ENCODE measurements around the gene CEACAM5.
"Not testable (repeated sequence)": the region's sequence is repeated elsewhere in the genome, so short reads cannot be mapped to it uniquely, and the experiment has no call there.

The CEACAM5 gene

GRCh38 chr19:41740415-41741243 is 32.2 kb downstream of the CEACAM5 start:
- DNase-seq (ENCODE audit: low read depth): no peak

DNA sequence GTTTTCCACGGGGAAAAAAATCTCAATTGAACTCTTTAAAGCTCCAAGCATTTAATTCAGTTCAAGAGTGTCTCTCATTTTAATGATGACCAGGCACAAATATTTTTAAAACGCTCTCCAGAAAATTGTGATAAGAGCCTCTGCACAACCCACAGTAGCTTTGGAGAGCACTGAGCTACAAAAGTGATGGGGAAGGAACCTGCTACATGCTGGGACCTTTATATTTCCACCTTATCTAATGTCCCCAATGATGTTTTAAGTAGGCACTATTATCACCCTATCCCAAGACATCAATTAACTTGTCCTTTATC is 32.8 kb downstream of the CEACAM5 start:
- no peak for DNase-seq (ENCODE audit: low read depth)

- no peak for DNase-seq (ENCODE audit: low read depth)
Measured at GRCh38 chr19:41744850-41745249, 36.4 kb downstream of the CEACAM5 start.

DNA sequence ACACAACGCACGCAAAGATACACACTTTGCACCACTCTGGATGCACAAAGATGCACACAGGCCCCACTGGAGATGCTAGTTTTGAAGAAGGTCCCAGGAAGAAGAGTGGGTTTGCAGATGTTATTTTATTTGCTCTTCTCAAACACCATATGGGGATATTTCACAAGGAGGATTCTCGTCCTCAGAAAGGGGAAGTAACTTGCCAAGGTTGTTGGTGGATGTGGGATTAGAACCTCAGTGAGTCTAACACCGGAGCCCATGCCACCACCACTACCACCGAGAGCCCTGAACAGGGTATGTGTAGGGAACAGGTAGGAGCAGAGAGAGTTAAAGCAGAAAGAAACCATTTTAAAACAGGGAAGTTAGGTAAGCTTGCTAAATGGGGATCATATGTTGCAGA is 37.3 kb downstream of the CEACAM5 start:
- DNase-seq (ENCODE audit: low read depth): no peak

- DNase-seq (ENCODE audit: low read depth): peak; percentile 22
Measured at GRCh38 chr19:41746593-41747227, 38.3 kb downstream of the CEACAM5 start.

DNA sequence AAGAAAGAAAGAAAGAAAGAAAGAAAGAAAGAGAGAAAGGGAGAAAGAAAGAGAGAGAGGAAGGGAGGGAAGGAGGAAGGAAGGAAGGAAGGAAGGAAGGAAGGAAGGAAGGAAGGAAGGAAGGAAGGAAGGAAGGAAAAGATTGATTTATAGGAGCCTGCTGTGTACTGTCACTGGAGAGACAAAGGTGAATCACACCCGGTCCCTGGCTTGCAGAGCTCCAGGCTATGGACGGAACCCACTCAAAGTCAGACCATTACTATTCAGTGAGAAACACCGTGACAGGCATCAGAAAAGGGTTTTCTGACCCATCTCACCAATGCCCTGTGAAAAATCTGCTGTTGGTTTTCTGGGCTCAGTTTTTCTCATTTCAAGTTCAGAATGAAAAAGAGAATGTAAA is 39.6 kb downstream of the CEACAM5 start:
- DNase-seq (ENCODE audit: low read depth): no peak

GRCh38 chr19:41750248-41751134 is 42.1 kb downstream of the CEACAM5 start:
- DNase-seq (ENCODE audit: low read depth): not testable (repeated sequence)

- peak; percentile 81 for DNase-seq (ENCODE audit: low read depth)
Measured at GRCh38 chr19:41753159-41753558, 44.7 kb downstream of the CEACAM5 start.

DNA sequence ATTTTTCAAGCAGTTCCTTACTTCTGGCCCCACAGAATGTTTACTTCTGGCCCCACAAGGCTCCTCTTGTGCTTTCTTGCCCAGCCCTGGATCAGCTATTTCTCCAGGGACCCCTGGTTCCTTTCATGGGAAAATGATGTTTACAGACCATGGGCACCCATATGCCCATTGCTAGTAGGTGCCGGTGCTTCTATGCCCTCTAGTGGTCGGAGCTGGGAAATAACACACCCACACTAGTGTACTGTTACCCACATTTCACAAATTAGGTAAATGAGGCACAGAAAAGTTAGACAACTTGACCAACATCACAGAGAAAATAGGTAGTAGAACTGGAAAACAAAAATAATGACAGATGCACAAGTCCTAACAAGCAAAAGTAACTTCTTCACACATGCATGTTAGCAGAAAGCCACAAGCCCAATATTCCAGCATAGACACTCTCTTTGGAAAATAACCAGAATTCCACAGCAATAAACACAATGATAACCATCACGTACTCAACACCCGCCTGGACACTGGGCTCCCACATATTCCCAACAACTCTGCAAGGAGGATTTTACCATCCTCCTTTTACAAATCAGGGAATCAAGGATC is 45.6 kb downstream of the CEACAM5 start:
- DNase-seq (ENCODE audit: low read depth): peak; percentile 63

GRCh38 chr19:41755328-41755913 is 47.0 kb downstream of the CEACAM5 start, which contains the start of gene CEACAM6:
Gene CEACAM6 (plus strand): TSS chr19:41755530. CDS start chr19:41755639, 109 bp downstream.
- no peak for DNase-seq (ENCODE audit: low read depth)

DNA sequence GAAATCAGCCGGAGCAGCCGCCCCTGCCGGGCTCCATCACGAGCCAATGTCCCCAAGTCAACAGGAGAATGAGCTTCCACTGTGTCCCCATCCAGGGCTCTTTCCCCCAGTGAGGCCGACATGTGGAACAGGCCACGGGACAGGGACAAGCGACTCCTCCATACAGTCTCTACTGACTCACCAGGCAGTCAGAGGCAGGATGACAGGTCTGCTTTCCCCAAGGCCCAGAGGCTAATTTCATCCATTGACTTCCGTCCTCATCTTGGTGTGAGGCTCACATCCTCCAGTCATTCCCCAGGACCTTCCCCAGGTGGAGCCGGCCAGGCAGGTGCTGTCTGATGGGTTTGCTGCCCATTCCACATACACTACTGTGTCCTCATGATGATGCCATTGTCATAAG is 50.4 kb downstream of the CEACAM5 start:
- no peak for DNase-seq (ENCODE audit: low read depth)

GRCh38 chr19:41767115-41767514 is 58.7 kb downstream of the CEACAM5 start:
- no peak for DNase-seq (ENCODE audit: low read depth)

DNA sequence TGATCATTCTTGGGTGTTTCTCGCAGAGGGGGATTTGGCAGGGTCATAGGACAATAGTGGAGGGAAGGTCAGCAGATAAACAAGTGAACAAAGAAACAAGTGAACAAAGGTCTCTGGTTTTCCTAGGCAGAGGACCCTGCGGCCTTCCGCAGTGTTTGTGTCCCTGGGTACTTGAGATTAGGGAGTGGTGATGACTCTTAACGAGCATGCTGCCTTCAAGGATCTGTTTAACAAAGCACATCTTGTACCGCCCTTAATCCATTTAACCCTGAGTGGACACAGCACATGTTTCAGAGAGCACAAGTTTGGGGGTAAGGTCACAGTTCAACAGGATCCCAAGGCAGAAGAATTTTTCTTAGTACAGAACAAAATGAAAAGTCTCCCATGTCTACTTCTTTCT is 59.7 kb downstream of the CEACAM5 start:
- DNase-seq (ENCODE audit: low read depth): not testable (repeated sequence)

DNA sequence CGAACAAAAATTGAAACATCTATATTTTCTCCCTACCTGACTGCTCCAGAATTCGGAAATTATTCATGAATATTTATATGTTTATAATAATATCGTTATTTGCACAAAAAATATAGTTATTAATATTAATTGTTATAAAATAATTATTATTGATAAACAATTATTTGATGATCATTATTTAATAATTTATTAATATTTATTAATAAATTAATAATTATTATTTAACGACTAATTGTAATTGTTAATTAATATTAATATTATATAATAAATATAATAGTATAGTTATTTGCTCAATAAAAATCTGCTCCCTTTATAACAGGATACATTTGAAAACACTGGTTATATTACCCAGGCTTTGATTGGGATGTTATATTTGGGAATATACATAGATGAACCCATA is 61.2 kb downstream of the CEACAM5 start:
- DNase-seq (ENCODE audit: low read depth): no peak

GRCh38 chr19:41771410-41771809 is 63.0 kb downstream of the CEACAM5 start:
- no peak for DNase-seq (ENCODE audit: low read depth)

DNA sequence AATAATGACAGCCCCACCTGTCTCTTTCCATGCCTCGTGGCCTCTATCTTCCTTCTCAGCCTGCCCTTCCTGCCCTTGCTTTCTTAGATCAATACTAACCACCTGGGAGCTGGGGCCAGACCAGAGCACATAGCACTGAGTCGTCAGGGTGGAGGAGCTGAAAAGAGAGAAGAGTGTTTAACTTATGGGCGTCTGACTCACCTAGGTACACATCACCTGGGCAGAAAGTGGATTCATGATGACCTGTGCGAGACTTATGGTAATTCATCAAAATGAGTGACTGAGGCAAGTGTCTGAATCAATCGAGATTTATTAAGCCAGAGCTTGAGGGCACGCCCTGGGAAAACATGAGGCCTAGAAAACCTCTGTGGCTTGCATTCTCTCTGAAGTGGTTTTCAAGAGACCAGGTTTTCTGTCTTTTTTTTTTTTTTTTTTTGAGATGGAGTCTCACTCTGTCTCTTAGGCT is 66.1 kb downstream of the CEACAM5 start:
- peak; percentile 12 for DNase-seq (ENCODE audit: low read depth)

DNA sequence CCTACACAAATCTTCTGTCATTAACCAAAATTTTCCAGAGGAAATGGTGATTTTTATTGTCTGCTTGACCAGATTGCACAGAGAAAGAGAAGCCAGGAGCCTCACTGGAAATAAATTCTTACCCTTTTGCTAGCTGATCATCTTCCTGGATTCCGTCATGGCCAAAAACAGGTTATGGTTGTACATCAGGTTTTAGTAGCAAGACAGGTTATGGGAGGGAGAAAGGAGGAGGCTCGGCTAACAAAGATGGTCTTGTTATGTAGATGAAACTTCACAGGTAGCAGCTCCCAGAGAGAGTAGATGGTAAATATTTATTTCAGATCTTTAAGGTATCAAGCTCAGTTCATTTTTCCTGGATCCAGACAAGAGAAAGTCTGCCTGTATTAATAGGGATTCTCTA is 68.3 kb downstream of the CEACAM5 start:
- no peak for DNase-seq (ENCODE audit: low read depth)
